B cell (primary cell): ENCODE results near the gene FOLR3. TPM values are rescaled to one million over a fixed set of nuclear protein-coding genes. Genes with fewer than 3 reads are reported as not detected.
"Not testable (repeated sequence)": the region's sequence is repeated elsewhere in the genome, so short reads cannot be mapped to it uniquely, and the experiment has no call there.

Source experiments
- ATAC-seq: fragments of 200-7000 bp; cut with Tn5 transposase; one replicate; pipeline ENCODE4 v1.10.0; 2021; ENCODE audit warnings: low read depth, mild to moderate bottlenecking, moderate number of reproducible peaks, moderate library complexity
- CTCF ChIA-PET: fragments of 350-600 bp; sonication (Branson Sonifier 250); formaldehyde crosslinking; loops from one replicate; lab custom pipeline; 2021; ENCODE audit warnings: antibody characterized with exemption, inconsistent platforms; lab: Charles Lee
- POLR2A ChIA-PET: fragments of 350-600 bp; sonication (Branson Sonifier 250); formaldehyde crosslinking; loops from one replicate; lab custom pipeline; 2021; ENCODE audit warnings: antibody characterized with exemption; lab: Charles Lee
- DNase-seq: peaks from one replicate; pipeline ENCODE4 v3.0.0; 2013
- H2AFZ ChIP-seq: 2 replicates; pipeline ENCODE4 v1.6.1; 2012; ENCODE audit warnings: mild to moderate bottlenecking, low read depth, low read length; ENCODE audit not compliant: insufficient read depth, poor library complexity, severe bottlenecking
- H3K27ac ChIP-seq, 2 donors: 1 replicate in 1 of 2; 2 replicates in 1 of 2; pipeline ENCODE4 v1.5.1; 2012 to 2013; ENCODE audit warnings: low read length in 2 of 2, mild to moderate bottlenecking in 2 of 2, moderate library complexity in 1 of 2
- H3K27me3 ChIP-seq, 4 experiments: fragments of 200-600 bp in 1 of 4; sonication (generic) in 1 of 4; replicated peaks in 1 of 4; 1 replicate in 2 of 4; 2 replicates in 2 of 4; pipeline versions ENCODE4 v1.6.1 to v1.7.0; 2013 to 2016; ENCODE audit warnings: low read length in 3 of 4, mild to moderate bottlenecking in 2 of 4, mixed read lengths in 1 of 4, moderate library complexity in 1 of 4; ENCODE audit not compliant: insufficient read depth in 4 of 4, control insufficient read depth in 3 of 4; ENCODE audit errors: control extremely low read depth in 1 of 4
- H3K36me3 ChIP-seq, 2 experiments: replicated peaks in 1 of 2; 1 replicate in 1 of 2; 2 replicates in 1 of 2; pipeline versions ENCODE4 v1.6.1 to v1.7.1; 2013; ENCODE audit warnings: low read length in 1 of 2; ENCODE audit not compliant: insufficient read depth in 2 of 2, control insufficient read depth in 1 of 2; ENCODE audit errors: control extremely low read depth in 1 of 2, extremely low read depth in 1 of 2
- H3K4me1 ChIP-seq, 2 donors: fragments of 200-600 bp in 1 of 2; sonication (generic) in 1 of 2; 1 replicate in 1 of 2; 2 replicates in 1 of 2; pipeline versions ENCODE4 v1.5.1 to v1.6.1; 2013 to 2017; ENCODE audit warnings: low read length in 2 of 2; ENCODE audit not compliant: control insufficient read depth in 2 of 2, insufficient read depth in 2 of 2
- H3K4me2 ChIP-seq: replicated peaks from 2 replicates; pipeline ENCODE3; 2012; ENCODE audit warnings: mild to moderate bottlenecking, low read depth, low read length; ENCODE audit not compliant: poor library complexity, severe bottlenecking
- H3K4me3 ChIP-seq, 5 experiments: fragments of 200-600 bp in 1 of 5; sonication (generic) in 1 of 5; 1 replicate in 3 of 5; 2 replicates in 2 of 5; pipeline versions ENCODE4 v1.5.1 to v1.7.0; 2011 to 2016; ENCODE audit warnings: low read length in 4 of 5, mild to moderate bottlenecking in 4 of 5, low read depth in 2 of 5, control low read depth in 1 of 5, moderate library complexity in 1 of 5; ENCODE audit not compliant: insufficient read depth in 1 of 5; ENCODE audit errors: control extremely low read depth in 1 of 5, extremely low read depth in 1 of 5
- H3K79me2 ChIP-seq: fragments of 200-600 bp; sonication (generic); one replicate; pipeline ENCODE4 v1.6.0; 2016; ENCODE audit warnings: low read length; ENCODE audit not compliant: control insufficient read depth, insufficient read depth
- H3K9ac ChIP-seq: fragments of 200-600 bp; sonication (generic); 2 replicates; pipeline ENCODE4 v1.6.1; 2017; ENCODE audit warnings: mild to moderate bottlenecking, low read length, moderate library complexity
- H3K9me3 ChIP-seq, 3 donors: one replicate each; pipeline versions ENCODE4 v1.6.1 to v1.7.1; 2013; ENCODE audit warnings: low read length in 2 of 3; ENCODE audit not compliant: control insufficient read depth in 2 of 3, insufficient read depth in 1 of 3; ENCODE audit errors: control extremely low read depth in 1 of 3
- H4K20me1 ChIP-seq: 2 replicates; pipeline ENCODE4 v1.6.0; 2012; ENCODE audit warnings: mild to moderate bottlenecking, low read length; ENCODE audit not compliant: insufficient read depth, control insufficient read depth, poor library complexity, severe bottlenecking
- H3K27ac Mint-ChIP-seq: one replicate; pipeline ENCODE4 v1.8.0; 2021; ENCODE audit warnings: mixed read lengths
- H3K27me3 Mint-ChIP-seq: one replicate; pipeline ENCODE4 v1.8.0; 2021; ENCODE audit warnings: mixed read lengths
- H3K4me1 Mint-ChIP-seq: one replicate; pipeline ENCODE4 v1.8.0; 2021; ENCODE audit warnings: mixed read lengths
- H3K4me3 Mint-ChIP-seq: one replicate; pipeline ENCODE4 v1.8.0; 2021; ENCODE audit warnings: mixed read lengths
- H3K9me3 Mint-ChIP-seq: one replicate; pipeline ENCODE4 v1.8.0; 2022; ENCODE audit warnings: mixed read lengths; ENCODE audit not compliant: insufficient read depth
- WGBS: methylation state at CpG from one replicate; pipeline ENCODE4 v1.1.5; 2013; ENCODE audit warnings: missing lambda C conversion rate; ENCODE audit not compliant: insufficient coverage; 5-methylcytosine and 5-hydroxymethylcytosine counted together
- intact Hi-C: fragments of 100-400 bp; cut with micrococcal nuclease; formaldehyde crosslinking; loops from one replicate; pipeline ENCODE4 v1.10.0; 2022
- polyA plus RNA-seq: library from polyadenylated mRNA; depleted of rRNA; stranded (reverse); fragments of >200 nt; gene quantifications from 2 replicates; pipeline ENCODE4 v1.2.3, GENCODE V29; 2012
- total RNA-seq, 2 donors: library from RNA; stranded (reverse); fragments of 120-200 nt in 1 of 2; gene quantifications; 1 replicate in 1 of 2; 2 replicates in 1 of 2; pipeline versions ENCODE4 v1.2.3 to v1.2.4, GENCODE V29; 2013 to 2022

The FOLR3 gene
- total and polyA plus RNA-seq, 2 donors (not counting 1 experiment from before 2014, with no cell fraction given) = 0.10 TPM; not detected in 1

DNA sequence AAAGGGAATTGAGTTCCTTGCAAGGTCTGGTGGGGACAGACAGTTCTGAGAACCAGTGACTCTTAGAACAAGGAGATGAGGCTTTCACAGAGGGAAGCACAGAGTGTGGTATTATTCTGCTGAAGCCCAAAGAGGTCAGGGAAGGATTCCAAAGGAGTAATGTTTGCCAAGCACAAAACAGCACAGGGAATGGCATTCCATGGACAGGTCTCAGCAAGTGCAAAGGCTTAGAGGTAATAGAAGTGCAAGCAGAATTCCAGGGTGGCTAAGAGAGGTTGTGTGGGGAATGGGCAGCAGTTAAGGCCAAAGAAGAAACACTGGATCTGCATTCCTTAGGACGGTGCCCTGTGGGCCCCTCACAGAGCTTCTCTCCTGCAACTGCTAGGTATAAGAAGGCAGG, 6.6 kb downstream of the FOLR3 start:
- H3K4me3 Mint-ChIP-seq, H3K36me3 ChIP-seq, H3K27me3 ChIP-seq, H3K79me2 ChIP-seq, H3K9me3 Mint-ChIP-seq, H3K4me3 ChIP-seq, H3K4me1 ChIP-seq, DNase-seq, H2AFZ ChIP-seq, H3K4me2 ChIP-seq, H3K27ac Mint-ChIP-seq, H4K20me1 ChIP-seq, H3K9me3 ChIP-seq, POLR2A ChIA-PET, H3K4me1 Mint-ChIP-seq, H3K9ac ChIP-seq, H3K27ac ChIP-seq, ATAC-seq: not testable (repeated sequence)
- intact Hi-C loops = loop anchor here (5.0 kb wide), 1 partner anchor 40 kb away; the partner anchor contains the start of gene LAMTOR1
- CTCF ChIA-PET = interaction anchor here (4.1 kb wide), 1 partner anchor 117 kb away, joined by 28 read pairs; no protein-coding TSS in a partner anchor
- H3K27me3 Mint-ChIP-seq = peaks cover 19% of the 10 kb centered on the region
- 100% methylated on average over 1 of the region's 1 CpG for WGBS

- H3K27me3 ChIP-seq, H3K27ac ChIP-seq, H3K9me3 ChIP-seq, H3K4me1 ChIP-seq, H3K4me1 Mint-ChIP-seq, H3K9ac ChIP-seq, H3K36me3 ChIP-seq, H3K4me3 ChIP-seq, POLR2A ChIA-PET, H3K4me3 Mint-ChIP-seq, H3K9me3 Mint-ChIP-seq, H3K4me2 ChIP-seq, DNase-seq, H3K27ac Mint-ChIP-seq, H3K79me2 ChIP-seq, H4K20me1 ChIP-seq, H2AFZ ChIP-seq, ATAC-seq: not testable (repeated sequence)
- WGBS = no CpG with 5 or more reads among the region's 1 CpG
- CTCF ChIA-PET = interaction anchor here (1.2 to 6.1 kb wide), 4 partner anchors 107 to 165 kb away, joined by 3 to 215 read pairs (median 31); no protein-coding TSS in a partner anchor
- intact Hi-C loops = loop anchor here (5.0 kb wide), 1 partner anchor 40 kb away; the partner anchor contains the start of gene LAMTOR1
- peaks cover 19% of the 10 kb centered on the region for H3K27me3 Mint-ChIP-seq
These were observed 7.0 kb downstream of the FOLR3 start for GRCh38 chr11:72142543-72142942.
